ENCODE results near the gene ZNF580.

- TF ChIP-seq CTCF (IDR thresholded peaks at IDR 0.05), result no peak
- TF ChIP-seq POLR2A (IDR thresholded peaks at IDR 0.05), result no peak
Measured at GRCh38 chr19:55606817-55607216, 34.0 kb upstream of the ZNF580 start.
